Transverse colon (tissue), 4 donors: Measurements from ENCODE around the gene HSP90AA1. TPM values are rescaled to one million over a fixed set of nuclear protein-coding genes. Genes with fewer than 3 reads are reported as not detected.

ENCODE experiments used
- DNase-seq: peaks from one replicate; pipeline ENCODE4 v3.0.0-alpha.2; 2019
- H3K27ac ChIP-seq, 4 donors: fragments of 200-600 bp; sonication (generic); 2 replicates each; pipeline ENCODE4 v1.5.1; 2016 to 2018; ENCODE audit warnings: inconsistent platforms in 4 of 4
- H3K27me3 ChIP-seq: fragments of 200-600 bp; sonication (generic); 2 replicates; pipeline ENCODE4 v1.5.1; 2017; ENCODE audit warnings: inconsistent platforms
- H3K36me3 ChIP-seq, 4 donors: fragments of 200-600 bp; sonication (generic); 2 replicates each; pipeline ENCODE4 v1.5.1; 2017 to 2019; ENCODE audit warnings: inconsistent platforms in 4 of 4
- H3K4me1 ChIP-seq, 4 donors: fragments of 200-600 bp; sonication (generic); 2 replicates each; pipeline ENCODE4 v1.5.1; 2017 to 2020; ENCODE audit warnings: inconsistent platforms in 4 of 4
- H3K4me3 ChIP-seq, 4 donors: fragments of 200-600 bp; sonication (generic); 1 replicate in 1 of 4; 2 replicates in 3 of 4; pipeline versions ENCODE4 v1.5.1 to v1.6.1; 2017 to 2019; ENCODE audit warnings: inconsistent platforms in 4 of 4
- H3K9me3 ChIP-seq, 2 donors: fragments of 200-600 bp; sonication (generic); 2 replicates each; pipeline ENCODE4 v1.5.1; 2017 to 2019; ENCODE audit warnings: inconsistent platforms in 2 of 2
- CTCF ChIP-seq, 5 experiments: fragments of 200-600 bp in 3 of 5; fragments of 450-650 bp in 2 of 5; sonication (generic) in 3 of 5; IDR thresholded peaks; 1 replicate in 2 of 5; 2 replicates in 3 of 5; pipeline ENCODE4 v1.5.1; 2016 to 2017; ENCODE audit warnings: antibody characterized with exemption in 5 of 5, inconsistent platforms in 3 of 5, mild to moderate bottlenecking in 2 of 5, moderate library complexity in 1 of 5
- EP300 ChIP-seq: sonication (generic); formaldehyde crosslinking; IDR thresholded peaks from one replicate; pipeline ENCODE4 v1.6.1; 2017; ENCODE audit warnings: antibody characterized with exemption, low read depth
- POLR2A ChIP-seq: fragments of 450-650 bp; IDR thresholded peaks from one replicate; pipeline ENCODE4 v1.6.1; 2016; ENCODE audit warnings: antibody characterized with exemption, mild to moderate bottlenecking, moderate library complexity
- POLR2AphosphoS5 ChIP-seq, 3 donors: sonication (generic); formaldehyde crosslinking; IDR thresholded peaks; one replicate each; pipeline ENCODE4 v1.6.1; 2016; ENCODE audit warnings: antibody characterized with exemption in 3 of 3
- WGBS, 2 donors: methylation state at CpG; one replicate each; pipeline ENCODE4 v1.1.5; 2018; ENCODE audit warnings: low coverage in 1 of 2; 5-methylcytosine and 5-hydroxymethylcytosine counted together
- in situ Hi-C, 4 donors: fragments of 200-750 bp; cut with MboI; loops; one replicate each; pipeline versions ENCODE4 v1.15.0 to v1.15.1; 2017; ENCODE audit warnings: low sequenced_read_pairs in 3 of 4, low pct_ligation_motif_present in 1 of 4, low pct_unique_long_range_greater_than_20kb in 1 of 4
- intact Hi-C: fragments of 100-400 bp; cut with DNase I; formaldehyde crosslinking; loops from one replicate; pipeline ENCODE4 v1.15.1; 2023; ENCODE audit warnings: low total_unique reads
- total RNA-seq, 4 donors: library from RNA; depleted of rRNA; stranded (reverse); fragments of >200 nt; gene quantifications; one replicate each; pipeline ENCODE4 v1.1.0, GENCODE V29; 2016

The HSP90AA1 gene
- total RNA-seq, 4 donors from 2014 or later, result 112 to 347 (median 235) TPM

GRCh38 chr14:102089621-102090343 lies 2.9 kb upstream of the HSP90AA1 start:
- Histone ChIP-seq H3K4me3 (no peak overlapping the region), H3K4me1 (peaks cover 10 to 21% (median 19%) of the 10 kb centered on the region in 4 donors), H3K27me3 (no peaks in the 10 kb centered on the region), H3K27ac (no peak overlapping the region), H3K36me3 (peaks cover 0 to 8% (median 2%) of the 10 kb centered on the region in 4 donors), H3K9me3 (no peaks in the 10 kb centered on the region)
- 90 to 97% methylated on average over 6 to 11 of the region's 11 CpGs for WGBS, 2 donors
- in situ Hi-C loops, result loop anchor here in 2 of 4 donors (10.0 kb wide), 2 partner anchors 125 to 385 kb away; partner anchors contain the start of gene DYNC1H1 (in 1 of the 2)
- intact Hi-C loops, result loop anchor here (5.0 kb wide), 1 partner anchor 122 kb away; no protein-coding TSS in a partner anchor
- TF ChIP-seq EP300 (no peak), POLR2A (no peak), POLR2AphosphoS5 (IDR thresholded peaks at IDR 0.05) (no peak), CTCF (IDR thresholded peaks at IDR 0.05) (no peak)
- no peak for DNase-seq

GRCh38 chr14:102088012-102088792 lies 1.4 kb upstream of the HSP90AA1 start:
- in situ Hi-C loops (no loop called here), intact Hi-C loops (loop anchor here (5.0 kb wide), 1 partner anchor 121 kb away; no protein-coding TSS in a partner anchor)
- H3K4me3 ChIP-seq, result peak overlapping the region; percentile 95 to 99 (median 97)
- H3K4me1 ChIP-seq, result peaks cover 15 to 37% (median 34%) of the 10 kb centered on the region in 4 donors
- H3K27me3 ChIP-seq, result no peaks in the 10 kb centered on the region
- TF ChIP-seq CTCF (IDR thresholded peaks at IDR 0.05) (no peak), POLR2A (no peak), POLR2AphosphoS5 (IDR thresholded peaks at IDR 0.05) (no peak), EP300 (no peak)
- WGBS, 2 donors, result 31 to 47% methylated on average over 9 to 39 of the region's 39 CpGs
- peaks cover 1 to 24% (median 11%) of the 10 kb centered on the region in 4 donors for H3K36me3 ChIP-seq
- no peaks in the 10 kb centered on the region for H3K9me3 ChIP-seq
- DNase-seq, result peak; percentile 56
- H3K27ac ChIP-seq, result peak overlapping the region; percentile 100

GRCh38 chr14:102087762-102088011 lies 843 bp upstream of the HSP90AA1 start:
- intact Hi-C loops, result loop anchor here (5.0 kb wide), 1 partner anchor 120 kb away; no protein-coding TSS in a partner anchor
- 2 to 7% methylated on average over 10 to 11 of the region's 11 CpGs for WGBS, 2 donors
- no peak for TF ChIP-seq EP300
- TF ChIP-seq CTCF (IDR thresholded peaks at IDR 0.05), result peak in 1 of 5 experiments; percentile 2
- peaks cover 20 to 42% (median 36%) of the 10 kb centered on the region in 4 donors for H3K4me1 ChIP-seq
- no peak for DNase-seq
- peaks cover 2 to 29% (median 15%) of the 10 kb centered on the region in 4 donors for H3K36me3 ChIP-seq
- peak overlapping the region; percentile 95 to 99 (median 97) for H3K4me3 ChIP-seq
- in situ Hi-C loops, result no loop called here
- no peaks in the 10 kb centered on the region for H3K27me3 ChIP-seq
- H3K27ac ChIP-seq, result peak overlapping the region; percentile 100
- H3K9me3 ChIP-seq, result no peaks in the 10 kb centered on the region

- peaks cover 2 to 40% (median 21%) of the 10 kb centered on the region in 4 donors for H3K36me3 ChIP-seq
- in situ Hi-C loops, result no loop called here
- TF ChIP-seq POLR2A, result no peak
- 0% methylated on average over 12 of the region's 32 CpGs; no CpG with 5 or more reads in 1 of the 2 donors for WGBS, 2 donors
- H3K27me3 ChIP-seq, result no peaks in the 10 kb centered on the region
- intact Hi-C loops, result loop anchor here (5.0 kb wide), 1 partner anchor 119 kb away; no protein-coding TSS in a partner anchor
- peaks cover 20 to 45% (median 40%) of the 10 kb centered on the region in 4 donors for H3K4me1 ChIP-seq
- H3K27ac ChIP-seq, result peak overlapping the region; percentile 100
- peak overlapping the region; percentile 94 to 99 (median 96) for H3K4me3 ChIP-seq
- no peak for DNase-seq
- no peaks in the 10 kb centered on the region for H3K9me3 ChIP-seq
These were observed 204 bp downstream of the HSP90AA1 start for GRCh38 chr14:102086709-102086971.
